GM06990 (cell line): ENCODE data around the gene MSH5.
A peak's percentile ranks its signal among the peaks of the same experiment; 100 is the strongest.

ENCODE experiments used
- DNase-seq: peaks from one replicate; pipeline ENCODE4 v3.0.0-alpha.2; 2011; ENCODE audit not compliant: insufficient read length; ENCODE audit errors: extremely low read depth
- H3K27me3 ChIP-seq: replicated peaks from 2 replicates; pipeline ENCODE4 v1.6.0; 2011; ENCODE audit warnings: low read length; ENCODE audit not compliant: control insufficient read depth, insufficient read depth
- H3K36me3 ChIP-seq: 2 replicates; pipeline ENCODE4 v1.5.1; 2011; ENCODE audit warnings: low read length; ENCODE audit not compliant: control insufficient read depth, insufficient read depth
- H3K4me3 ChIP-seq: replicated peaks from 2 replicates; pipeline ENCODE4 v1.5.1; 2011; ENCODE audit warnings: low read depth, mild to moderate bottlenecking, control low read depth, low read length
- TF ChIP-seq, protein P1 (sequence below): IDR thresholded peaks from 2 replicates; pipeline ENCODE4 v1.5.1; 2011; ENCODE audit warnings: low read length, control low read depth, mild to moderate bottlenecking, inconsistent platforms; ENCODE audit not compliant: insufficient read depth, poor library complexity, severe bottlenecking

Gene MSH5

DNA sequence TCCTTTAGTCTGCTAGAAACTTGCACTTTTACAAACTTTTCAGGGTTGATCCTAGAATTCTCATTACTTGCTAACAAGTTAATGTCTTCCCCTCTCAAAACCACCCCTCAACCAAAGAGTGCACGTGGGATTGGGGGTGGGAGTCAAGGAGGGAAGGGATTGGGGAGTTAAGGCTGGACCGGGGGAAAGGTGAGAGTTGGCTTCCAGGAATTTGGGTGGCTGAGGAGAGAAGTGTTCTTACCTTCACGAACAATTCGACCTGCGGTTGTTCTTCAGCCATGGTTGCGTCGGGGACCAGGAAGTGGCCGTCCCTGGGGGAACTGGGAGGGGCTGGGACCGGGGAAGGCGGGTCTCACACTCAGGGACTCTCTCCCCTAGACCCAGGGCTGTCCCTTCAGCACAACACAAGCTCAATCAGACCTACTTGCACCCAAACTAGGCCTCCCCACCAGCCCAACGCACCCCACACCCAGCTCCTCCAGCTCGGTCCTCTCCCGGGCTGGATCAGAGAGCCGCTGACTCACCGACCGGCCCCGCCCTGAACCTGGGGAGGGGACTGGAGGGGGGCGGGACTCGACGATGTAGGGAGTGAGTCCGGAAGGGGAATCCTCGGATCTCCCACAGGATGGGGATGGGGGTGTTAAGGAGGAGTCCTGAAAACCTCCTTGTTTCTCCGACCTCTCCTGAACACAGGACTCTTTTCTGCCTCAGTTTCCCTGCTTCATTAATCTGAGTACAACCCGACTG, 3.6 kb upstream of the MSH5 start, which contains the start of gene CLIC1:
CLIC1 (minus strand) TSS at position 510 of the 747 bp plus-strand sequence; CDS start at position 280, 230 bp downstream.
- no peaks in the 10 kb centered on the region for H3K27me3 ChIP-seq
- H3K4me3 ChIP-seq = peak within 1 kb of the TSS; percentile 84
- peak; percentile 87 for DNase-seq
- TF ChIP-seq, protein P1, sequence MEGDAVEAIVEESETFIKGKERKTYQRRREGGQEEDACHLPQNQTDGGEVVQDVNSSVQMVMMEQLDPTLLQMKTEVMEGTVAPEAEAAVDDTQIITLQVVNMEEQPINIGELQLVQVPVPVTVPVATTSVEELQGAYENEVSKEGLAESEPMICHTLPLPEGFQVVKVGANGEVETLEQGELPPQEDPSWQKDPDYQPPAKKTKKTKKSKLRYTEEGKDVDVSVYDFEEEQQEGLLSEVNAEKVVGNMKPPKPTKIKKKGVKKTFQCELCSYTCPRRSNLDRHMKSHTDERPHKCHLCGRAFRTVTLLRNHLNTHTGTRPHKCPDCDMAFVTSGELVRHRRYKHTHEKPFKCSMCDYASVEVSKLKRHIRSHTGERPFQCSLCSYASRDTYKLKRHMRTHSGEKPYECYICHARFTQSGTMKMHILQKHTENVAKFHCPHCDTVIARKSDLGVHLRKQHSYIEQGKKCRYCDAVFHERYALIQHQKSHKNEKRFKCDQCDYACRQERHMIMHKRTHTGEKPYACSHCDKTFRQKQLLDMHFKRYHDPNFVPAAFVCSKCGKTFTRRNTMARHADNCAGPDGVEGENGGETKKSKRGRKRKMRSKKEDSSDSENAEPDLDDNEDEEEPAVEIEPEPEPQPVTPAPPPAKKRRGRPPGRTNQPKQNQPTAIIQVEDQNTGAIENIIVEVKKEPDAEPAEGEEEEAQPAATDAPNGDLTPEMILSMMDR = no peak
- H3K36me3 ChIP-seq = peaks cover 11% of the 10 kb centered on the region

DNA sequence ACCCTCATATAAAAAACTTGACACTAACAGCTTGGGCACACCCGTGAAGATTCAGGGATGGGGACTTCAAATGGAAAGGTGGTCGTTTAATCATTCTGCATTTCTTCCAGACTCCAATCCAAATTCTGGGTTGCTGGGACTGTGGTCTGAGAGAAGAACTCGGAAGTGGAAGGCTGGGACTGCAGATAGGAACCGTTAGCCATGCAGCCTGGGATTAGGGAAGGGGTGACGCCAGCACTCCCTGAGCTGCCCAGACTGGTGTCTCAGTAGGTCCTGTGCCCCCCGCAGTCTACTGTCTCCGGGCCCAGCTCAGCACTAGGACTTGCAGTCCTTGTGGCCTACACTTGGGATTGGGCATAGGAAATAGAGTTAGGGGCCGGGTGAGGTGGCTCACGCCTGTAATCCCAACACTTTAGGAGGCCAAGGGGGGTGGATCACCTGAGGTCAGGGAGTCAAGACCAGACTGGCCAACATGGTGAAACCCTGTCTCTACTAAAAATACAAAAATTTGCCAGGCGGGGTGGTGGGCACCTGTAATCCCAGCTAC, 3.0 kb upstream of the MSH5 start:
- Histone ChIP-seq H3K36me3 (peaks cover 11% of the 10 kb centered on the region), H3K4me3 (peak overlapping the region; percentile 84), H3K27me3 (no peaks in the 10 kb centered on the region)
- TF ChIP-seq, protein P1 = no peak
- no peak for DNase-seq

DNA sequence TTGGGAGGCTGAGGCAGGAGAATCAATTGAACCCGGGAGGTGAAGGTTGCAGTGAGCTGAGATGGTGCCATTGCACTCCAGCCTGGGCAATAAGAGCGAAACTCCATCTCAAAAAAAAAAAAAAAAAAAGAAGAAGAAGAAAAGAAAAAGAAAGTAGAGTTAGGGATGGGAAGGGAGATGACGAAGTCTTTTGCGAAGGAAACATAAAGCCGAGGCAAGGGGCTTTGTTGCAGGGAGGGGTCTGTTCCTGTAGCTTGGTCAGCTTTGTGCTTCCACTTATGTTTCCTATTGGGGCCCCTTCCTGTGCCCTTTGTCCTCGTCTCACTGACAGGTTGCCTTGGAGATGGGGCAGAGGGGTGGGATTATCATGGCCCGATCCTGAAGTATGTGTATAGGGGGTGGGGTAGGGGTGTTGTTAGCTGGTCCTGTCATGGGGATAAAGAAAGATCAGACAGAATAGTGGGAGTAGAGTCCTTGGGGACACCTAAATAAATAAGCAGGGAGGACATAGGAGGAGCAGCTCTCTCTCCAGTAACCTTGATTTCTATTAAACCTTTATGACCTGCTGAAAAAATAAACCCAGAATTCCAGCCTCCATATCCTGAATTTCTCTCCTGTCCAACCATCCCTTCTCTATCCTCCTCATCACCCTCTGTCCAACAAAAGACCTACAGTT, 2.4 kb upstream of the MSH5 start:
- no peak for DNase-seq
- peaks cover 9% of the 10 kb centered on the region for H3K36me3 ChIP-seq
- no peaks in the 10 kb centered on the region for H3K27me3 ChIP-seq
- H3K4me3 ChIP-seq = peak overlapping the region; percentile 15; the same call in 1 of the 2 replicates
- TF ChIP-seq, protein P1 = no peak

DNA sequence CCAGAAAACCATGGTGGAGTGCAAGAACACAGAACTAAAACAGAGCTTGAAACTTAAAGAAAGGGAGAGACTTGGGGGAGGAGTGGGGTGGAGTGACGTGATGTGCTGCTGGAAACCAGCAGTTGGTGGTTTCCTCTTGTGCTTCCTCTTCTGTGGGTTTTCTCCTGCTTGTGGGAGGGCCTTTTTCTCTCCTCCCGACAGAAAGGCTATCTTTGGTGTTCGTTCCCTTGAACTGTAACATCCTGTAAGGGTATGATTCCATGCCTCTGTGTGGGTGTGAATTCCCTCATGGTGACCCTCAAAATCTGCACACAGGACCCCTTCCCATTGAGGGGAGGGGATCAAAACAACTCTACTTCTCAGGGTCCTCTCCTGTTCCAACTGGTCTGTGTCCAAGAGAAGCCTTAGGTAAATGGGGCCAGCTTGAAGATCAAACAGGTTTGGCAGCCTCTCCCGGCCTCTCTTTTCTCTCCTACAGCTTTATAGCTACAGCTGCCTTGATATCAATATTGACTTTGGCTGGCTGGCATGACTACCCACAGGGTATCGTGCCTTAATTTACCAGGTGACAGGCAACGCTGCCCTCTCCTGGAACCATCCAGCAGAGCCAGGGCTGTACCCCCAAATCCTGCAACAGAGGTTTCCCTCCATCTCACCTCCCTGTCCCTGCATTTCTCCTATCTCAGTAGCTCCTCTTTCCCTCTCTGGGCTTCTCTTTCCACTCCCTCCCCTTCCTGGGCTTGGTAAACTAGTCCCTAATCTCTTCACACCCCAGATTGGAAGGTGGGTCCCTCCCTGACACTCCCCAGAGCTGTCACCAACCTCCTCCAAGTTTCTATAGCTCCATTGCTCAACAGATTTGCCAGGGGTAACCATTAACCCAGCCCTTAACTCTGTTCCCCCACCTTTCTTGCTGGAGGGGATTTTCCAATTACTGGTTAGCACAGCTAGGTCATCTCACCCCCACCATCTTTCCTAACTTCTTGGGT, 1.5 kb upstream of the MSH5 start:
- peaks cover 12% of the 10 kb centered on the region for H3K36me3 ChIP-seq
- no peaks in the 10 kb centered on the region for H3K27me3 ChIP-seq
- TF ChIP-seq, protein P1 = peak; percentile 43
- peak overlapping the region; percentile 45 for H3K4me3 ChIP-seq
- peak; percentile 47 for DNase-seq
